WERI-Rb-1 (cell line): ENCODE results near the gene ATP6V0A1.

ENCODE experiments used
- DNase-seq: peaks from one replicate; pipeline ENCODE4 v3.0.0-alpha.2; 2020
- H3K27ac ChIP-seq: fragments of 250-450 bp; sonication (Bioruptor Pico); 2 replicates; pipeline ENCODE4 v1.5.1; 2020; ENCODE audit warnings: mild to moderate bottlenecking, moderate library complexity
- H3K27me3 ChIP-seq: fragments of 250-450 bp; sonication (Bioruptor Pico); 2 replicates; pipeline ENCODE4 v1.5.1; 2021; ENCODE audit warnings: mild to moderate bottlenecking, low read depth, moderate library complexity; ENCODE audit not compliant: insufficient read depth, severe bottlenecking
- H3K36me3 ChIP-seq: fragments of 250-450 bp; sonication (Bioruptor Pico); 2 replicates; pipeline ENCODE4 v1.5.1; 2020; ENCODE audit warnings: mild to moderate bottlenecking, moderate library complexity
- H3K4me3 ChIP-seq: 2 replicates; pipeline ENCODE4 v1.5.1; 2011; ENCODE audit warnings: low read depth, mild to moderate bottlenecking, control low read depth, low read length
- H3K9me3 ChIP-seq: fragments of 250-450 bp; sonication (Bioruptor Pico); 2 replicates; pipeline ENCODE4 v1.5.1; 2021; ENCODE audit warnings: mild to moderate bottlenecking, moderate library complexity; ENCODE audit not compliant: severe bottlenecking
- TF ChIP-seq, protein P1 (sequence below): IDR thresholded peaks from 2 replicates; pipeline ENCODE4 v1.5.1; 2011; ENCODE audit warnings: low read depth, mild to moderate bottlenecking, control low read depth, inconsistent platforms, low read length

The ATP6V0A1 gene

GRCh38 chr17:42485680-42486079 is 27.0 kb downstream of the ATP6V0A1 start:
- no peak for DNase-seq
- no peaks in the 10 kb centered on the region for H3K27me3 ChIP-seq
- H3K27ac ChIP-seq = no peak overlapping the region
- H3K9me3 ChIP-seq = no peaks in the 10 kb centered on the region
- peaks cover 95% of the 10 kb centered on the region for H3K36me3 ChIP-seq
- no peak overlapping the region for H3K4me3 ChIP-seq
- TF ChIP-seq, protein P1, sequence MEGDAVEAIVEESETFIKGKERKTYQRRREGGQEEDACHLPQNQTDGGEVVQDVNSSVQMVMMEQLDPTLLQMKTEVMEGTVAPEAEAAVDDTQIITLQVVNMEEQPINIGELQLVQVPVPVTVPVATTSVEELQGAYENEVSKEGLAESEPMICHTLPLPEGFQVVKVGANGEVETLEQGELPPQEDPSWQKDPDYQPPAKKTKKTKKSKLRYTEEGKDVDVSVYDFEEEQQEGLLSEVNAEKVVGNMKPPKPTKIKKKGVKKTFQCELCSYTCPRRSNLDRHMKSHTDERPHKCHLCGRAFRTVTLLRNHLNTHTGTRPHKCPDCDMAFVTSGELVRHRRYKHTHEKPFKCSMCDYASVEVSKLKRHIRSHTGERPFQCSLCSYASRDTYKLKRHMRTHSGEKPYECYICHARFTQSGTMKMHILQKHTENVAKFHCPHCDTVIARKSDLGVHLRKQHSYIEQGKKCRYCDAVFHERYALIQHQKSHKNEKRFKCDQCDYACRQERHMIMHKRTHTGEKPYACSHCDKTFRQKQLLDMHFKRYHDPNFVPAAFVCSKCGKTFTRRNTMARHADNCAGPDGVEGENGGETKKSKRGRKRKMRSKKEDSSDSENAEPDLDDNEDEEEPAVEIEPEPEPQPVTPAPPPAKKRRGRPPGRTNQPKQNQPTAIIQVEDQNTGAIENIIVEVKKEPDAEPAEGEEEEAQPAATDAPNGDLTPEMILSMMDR = no peak

DNA sequence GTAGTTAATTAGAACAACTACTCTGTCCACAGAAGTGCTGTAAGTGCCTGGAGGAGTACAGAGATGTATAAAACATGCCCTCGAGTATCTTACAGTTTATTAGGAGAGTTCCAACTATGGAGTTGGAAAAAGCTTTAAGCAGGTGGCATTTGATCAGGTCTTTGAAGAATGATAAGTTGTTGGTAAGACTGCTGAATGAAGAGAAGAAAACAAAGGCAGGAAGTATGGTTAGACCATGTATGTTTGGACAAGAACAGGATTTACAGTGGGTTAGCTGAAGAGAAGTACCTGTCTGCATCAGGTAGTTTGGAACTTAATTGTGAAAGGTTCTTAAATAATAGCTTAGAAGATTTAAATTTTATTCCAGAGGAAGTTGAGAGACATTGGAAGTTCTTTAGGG is 29.4 kb downstream of the ATP6V0A1 start:
- no peaks in the 10 kb centered on the region for H3K9me3 ChIP-seq
- H3K27ac ChIP-seq = no peak overlapping the region
- TF ChIP-seq, protein P1 = no peak
- H3K27me3 ChIP-seq = no peaks in the 10 kb centered on the region
- H3K4me3 ChIP-seq = no peak overlapping the region
- H3K36me3 ChIP-seq = peaks cover 95% of the 10 kb centered on the region
- no peak for DNase-seq

DNA sequence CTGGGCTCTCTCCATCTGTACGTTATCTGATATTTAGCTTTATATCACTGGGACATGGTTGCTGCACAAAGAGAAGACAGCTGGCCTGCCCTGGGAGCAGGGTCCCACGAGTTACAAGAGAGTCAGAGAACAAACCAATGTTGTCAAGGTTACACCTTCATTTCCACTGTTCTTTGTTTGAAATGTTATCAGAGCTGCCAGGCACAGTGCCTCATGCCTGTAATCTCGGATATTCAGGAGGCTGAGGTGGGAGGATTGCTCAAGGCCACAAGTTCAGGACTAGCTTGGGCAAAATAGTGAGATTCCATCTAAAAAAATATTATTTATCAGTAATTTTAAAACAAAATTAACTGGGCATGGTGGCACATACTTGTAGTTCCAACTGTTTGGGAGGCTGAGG is 34.6 kb downstream of the ATP6V0A1 start:
- Histone ChIP-seq H3K4me3 (no peak overlapping the region), H3K9me3 (no peaks in the 10 kb centered on the region), H3K27me3 (no peaks in the 10 kb centered on the region), H3K27ac (no peak overlapping the region), H3K36me3 (peaks cover 95% of the 10 kb centered on the region)
- TF ChIP-seq, protein P1 = no peak
- no peak for DNase-seq

- no peak for DNase-seq
- H3K27ac ChIP-seq = no peak overlapping the region
- no peaks in the 10 kb centered on the region for H3K9me3 ChIP-seq
- no peak overlapping the region for H3K4me3 ChIP-seq
- TF ChIP-seq, protein P1 = no peak
- no peaks in the 10 kb centered on the region for H3K27me3 ChIP-seq
- peaks cover 97% of the 10 kb centered on the region for H3K36me3 ChIP-seq
Observed at GRCh38 chr17:42494673-42495072, 36.0 kb downstream of the ATP6V0A1 start.

DNA sequence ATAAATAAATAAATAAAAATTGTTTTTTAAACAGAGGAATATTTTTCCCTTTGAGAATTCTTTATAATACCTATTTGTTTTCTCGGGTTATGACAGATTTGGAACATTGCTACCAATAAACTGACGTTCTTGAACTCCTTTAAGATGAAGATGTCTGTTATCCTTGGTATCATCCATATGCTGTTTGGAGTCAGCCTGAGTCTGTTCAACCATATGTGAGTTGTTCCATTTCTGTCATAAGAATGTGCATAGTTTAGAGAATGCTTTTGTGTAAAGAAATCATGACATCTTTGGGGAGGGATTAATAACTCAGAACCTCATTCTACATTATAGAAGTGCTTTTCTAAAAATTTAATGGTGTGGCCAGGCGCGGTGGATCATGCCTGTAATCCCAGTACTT is 40.1 kb downstream of the ATP6V0A1 start:
- Histone ChIP-seq H3K9me3 (no peaks in the 10 kb centered on the region), H3K27ac (no peak overlapping the region), H3K4me3 (no peak overlapping the region), H3K36me3 (peaks cover 98% of the 10 kb centered on the region), H3K27me3 (no peaks in the 10 kb centered on the region)
- no peak for DNase-seq
- TF ChIP-seq, protein P1 = no peak

DNA sequence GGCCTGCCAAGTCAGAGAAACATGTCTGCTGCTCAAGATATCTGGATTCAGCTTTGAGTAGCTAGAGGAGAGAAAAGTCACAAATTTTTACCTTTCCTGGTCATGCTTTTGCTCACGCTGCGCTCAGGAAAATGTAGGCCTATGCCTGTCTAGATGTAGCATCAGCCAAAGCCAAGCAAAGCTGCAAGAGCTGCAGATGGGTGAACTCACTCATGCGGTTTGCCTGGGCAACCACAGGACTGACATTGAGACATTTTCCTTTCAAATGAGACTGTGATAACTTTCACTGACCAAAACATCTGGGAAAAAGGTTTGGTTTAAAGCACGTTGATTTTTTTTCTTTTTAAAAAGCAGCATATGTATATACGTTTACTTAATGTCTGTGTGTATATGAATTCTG is 43.4 kb downstream of the ATP6V0A1 start:
- peaks cover 92% of the 10 kb centered on the region for H3K36me3 ChIP-seq
- H3K4me3 ChIP-seq = no peak overlapping the region
- TF ChIP-seq, protein P1 = no peak
- H3K27ac ChIP-seq = no peak overlapping the region
- DNase-seq = no peak
- no peaks in the 10 kb centered on the region for H3K27me3 ChIP-seq
- no peaks in the 10 kb centered on the region for H3K9me3 ChIP-seq
